Upper lobe of left lung (tissue), 6 donors: ENCODE results near the gene WFIKKN1. TPM values are rescaled to one million over a fixed set of nuclear protein-coding genes. Genes with fewer than 3 reads are reported as not detected.
A peak's percentile ranks its signal among the peaks of the same experiment; 100 is the strongest.

Experiments
- ATAC-seq, 2 donors: fragments of 200-7000 bp; cut with Tn5 transposase; one replicate each; pipeline ENCODE4 v1.9.1; 2022; ENCODE audit warnings: mild to moderate bottlenecking in 2 of 2, moderate library complexity in 2 of 2; ENCODE audit not compliant: low FRiP score in 2 of 2
- DNase-seq, 2 donors: peaks; one replicate each; pipeline ENCODE4 v3.0.0-alpha.2; 2019 to 2020
- H3K27ac ChIP-seq, 4 donors: fragments of 200-600 bp; sonication (generic); one replicate each; pipeline ENCODE4 v1.5.1; 2016 to 2019
- H3K27me3 ChIP-seq, 4 donors: fragments of 200-600 bp; sonication (generic); one replicate each; pipeline ENCODE4 v1.5.1; 2017 to 2019
- H3K36me3 ChIP-seq, 4 donors: fragments of 200-600 bp; sonication (generic); one replicate each; pipeline ENCODE4 v1.5.1; 2016 to 2019
- H3K4me1 ChIP-seq, 4 donors: fragments of 200-600 bp; sonication (generic); one replicate each; pipeline ENCODE4 v1.5.1; 2018 to 2019
- H3K4me3 ChIP-seq, 4 donors: fragments of 200-600 bp; sonication (generic); one replicate each; pipeline ENCODE4 v1.5.1; 2017 to 2019; ENCODE audit warnings: mild to moderate bottlenecking in 2 of 4, moderate library complexity in 1 of 4
- H3K9me3 ChIP-seq, 4 donors: fragments of 200-600 bp; sonication (generic); one replicate each; pipeline ENCODE4 v1.5.1; 2018 to 2019
- CTCF ChIP-seq, 6 experiments: fragments of 450-650 bp in 4 of 6; fragments of 200-600 bp in 2 of 6; sonication (generic) in 2 of 6; IDR thresholded peaks; one replicate each; pipeline ENCODE4 v1.5.1; 2016 to 2019; ENCODE audit warnings: antibody characterized with exemption in 6 of 6
- EP300 ChIP-seq, 4 donors: sonication (generic); formaldehyde crosslinking; IDR thresholded peaks; one replicate each; pipeline ENCODE4 v1.5.1; 2017; ENCODE audit warnings: antibody characterized with exemption in 4 of 4, control low read depth in 2 of 4
- POLR2A ChIP-seq, 4 donors: fragments of 450-650 bp; IDR thresholded peaks; one replicate each; pipeline ENCODE4 v1.5.1; 2016 to 2017; ENCODE audit warnings: antibody characterized with exemption in 4 of 4, mild to moderate bottlenecking in 2 of 4
- POLR2AphosphoS5 ChIP-seq, 2 donors: sonication (generic); formaldehyde crosslinking; IDR thresholded peaks; one replicate each; pipeline ENCODE4 v1.5.1; 2017; ENCODE audit warnings: antibody characterized with exemption in 2 of 2
- WGBS, 2 donors: methylation state at CpG; one replicate each; pipeline ENCODE4 v1.1.5; 2017 to 2018; 5-methylcytosine and 5-hydroxymethylcytosine counted together
- total RNA-seq, 6 donors: library from RNA; depleted of rRNA in 4 of 6; stranded (reverse); fragments of >200 nt in 4 of 6; gene quantifications; one replicate each; pipeline versions ENCODE4 v1.1.0 to v1.2.1, GENCODE V29; 2016 to 2021
- donor health status: DM: no; HTN: no; CAD: no; lungs with moderate emphysema.
- donor health status: DM: no; HTN: yes; CAD: no; lungs with severe emphysema.

The WFIKKN1 gene
- total RNA-seq, 6 donors from 2014 or later, result 1.7 to 16.8 (median 5.8) TPM

- Histone ChIP-seq H3K4me3 (no peak overlapping the region), H3K4me1 (peaks cover 0 to 17% (median 7%) of the 10 kb centered on the region in 4 donors), H3K9me3 (peaks cover 0 to 4% (median 0%) of the 10 kb centered on the region in 4 donors), H3K27me3 (no peaks in the 10 kb centered on the region), H3K36me3 (no peaks in the 10 kb centered on the region), H3K27ac (no peak overlapping the region)
- no peak for DNase-seq
- 91 to 97% methylated on average over 11 to 13 of the region's 13 CpGs for WGBS, 2 donors
- ATAC-seq, result no peak
- TF ChIP-seq CTCF (IDR thresholded peaks at IDR 0.05) (no peak), POLR2AphosphoS5 (IDR thresholded peaks at IDR 0.05) (no peak), EP300 (IDR thresholded peaks at IDR 0.05) (no peak), POLR2A (IDR thresholded peaks at IDR 0.05) (no peak)
Observed at GRCh38 chr16:609316-609715, 21.5 kb upstream of the WFIKKN1 start.

GRCh38 chr16:609984-610383 lies 20.8 kb upstream of the WFIKKN1 start:
- H3K4me3 ChIP-seq, result no peak overlapping the region
- H3K27me3 ChIP-seq, result no peaks in the 10 kb centered on the region
- peaks cover 0 to 17% (median 7%) of the 10 kb centered on the region in 4 donors for H3K4me1 ChIP-seq
- WGBS, 2 donors, result 90 to 92% methylated on average over 14 of the region's 14 CpGs
- H3K36me3 ChIP-seq, result no peaks in the 10 kb centered on the region
- H3K9me3 ChIP-seq, result peaks cover 0 to 2% (median 0%) of the 10 kb centered on the region in 4 donors
- ATAC-seq (peak in 1 of 2 donors; percentile 19), DNase-seq (no peak)
- no peak overlapping the region for H3K27ac ChIP-seq
- no peak for TF ChIP-seq CTCF (IDR thresholded peaks at IDR 0.05)

- TF ChIP-seq CTCF (IDR thresholded peaks at IDR 0.05) (peak; percentile 65 to 85 (median 79)), EP300 (IDR thresholded peaks at IDR 0.05) (no peak), POLR2AphosphoS5 (IDR thresholded peaks at IDR 0.05) (no peak), POLR2A (IDR thresholded peaks at IDR 0.05) (no peak)
- WGBS, 2 donors, result 76 to 82% methylated on average over 22 to 23 of the region's 28 CpGs
- H3K4me1 ChIP-seq, result peaks cover 0 to 17% (median 8%) of the 10 kb centered on the region in 4 donors
- H3K9me3 ChIP-seq, result no peaks in the 10 kb centered on the region
- no peaks in the 10 kb centered on the region for H3K27me3 ChIP-seq
- H3K36me3 ChIP-seq, result no peaks in the 10 kb centered on the region
- peak; percentile 88 to 92 for ATAC-seq
- DNase-seq, result peak in 1 of 2 donors; percentile 75
- peak overlapping the region in 1 of 4 donors; percentile 42 for H3K27ac ChIP-seq
- no peak overlapping the region for H3K4me3 ChIP-seq
Observed at GRCh38 chr16:610513-611381, 20.0 kb upstream of the WFIKKN1 start.

DNA sequence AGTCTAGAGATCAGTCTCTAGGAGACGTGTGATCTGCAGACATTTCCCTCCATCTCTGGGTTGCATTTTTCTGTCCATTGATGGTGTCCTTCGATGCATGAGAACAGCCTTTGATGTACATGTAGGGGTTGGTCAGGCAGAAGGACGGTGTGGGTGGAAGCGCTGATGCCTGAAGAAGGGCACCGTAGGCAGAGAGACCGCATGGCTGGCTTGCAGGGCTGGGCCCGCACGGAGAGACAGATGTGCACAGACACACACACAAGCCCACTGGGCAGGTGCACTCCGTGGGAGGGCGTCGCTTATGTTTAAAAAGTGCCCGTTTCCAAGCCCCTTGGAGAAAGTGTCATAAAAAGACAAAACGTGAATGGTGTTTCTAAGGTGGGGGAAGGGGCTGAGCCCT lies 15.7 kb upstream of the WFIKKN1 start:
- TF ChIP-seq POLR2A (IDR thresholded peaks at IDR 0.05), result no peak
- no peak for TF ChIP-seq POLR2AphosphoS5 (IDR thresholded peaks at IDR 0.05)
- no peak for TF ChIP-seq CTCF (IDR thresholded peaks at IDR 0.05)
- no peak for TF ChIP-seq EP300 (IDR thresholded peaks at IDR 0.05)
- no peak overlapping the region for H3K4me3 ChIP-seq
- ATAC-seq, result no peak
- peak overlapping the region in 1 of 4 donors; percentile 90 for H3K27ac ChIP-seq
- 94% methylated on average over 13 of the region's 13 CpGs for WGBS, 2 donors
- DNase-seq, result no peak
- no peaks in the 10 kb centered on the region for H3K9me3 ChIP-seq
- H3K4me1 ChIP-seq, result peaks cover 6 to 29% (median 21%) of the 10 kb centered on the region in 4 donors
- H3K36me3 ChIP-seq, result peaks cover 0 to 9% (median 1%) of the 10 kb centered on the region in 4 donors
- H3K27me3 ChIP-seq, result no peaks in the 10 kb centered on the region
